Transverse colon (tissue), 4 donors: ENCODE data around the gene ADCY10. TPM values are rescaled to one million over a fixed set of nuclear protein-coding genes. Genes with fewer than 3 reads are reported as not detected.

ENCODE experiments used
- DNase-seq: peaks from one replicate; pipeline ENCODE4 v3.0.0-alpha.2; 2019
- H3K27ac ChIP-seq, 4 donors: fragments of 200-600 bp; sonication (generic); 2 replicates each; pipeline ENCODE4 v1.5.1; 2016 to 2018; ENCODE audit warnings: inconsistent platforms in 4 of 4
- H3K27me3 ChIP-seq: fragments of 200-600 bp; sonication (generic); 2 replicates; pipeline ENCODE4 v1.5.1; 2017; ENCODE audit warnings: inconsistent platforms
- H3K36me3 ChIP-seq, 4 donors: fragments of 200-600 bp; sonication (generic); 2 replicates each; pipeline ENCODE4 v1.5.1; 2017 to 2019; ENCODE audit warnings: inconsistent platforms in 4 of 4
- H3K4me1 ChIP-seq, 4 donors: fragments of 200-600 bp; sonication (generic); 2 replicates each; pipeline ENCODE4 v1.5.1; 2017 to 2020; ENCODE audit warnings: inconsistent platforms in 4 of 4
- H3K4me3 ChIP-seq, 4 donors: fragments of 200-600 bp; sonication (generic); 1 replicate in 1 of 4; 2 replicates in 3 of 4; pipeline versions ENCODE4 v1.5.1 to v1.6.1; 2017 to 2019; ENCODE audit warnings: inconsistent platforms in 4 of 4
- H3K9me3 ChIP-seq, 2 donors: fragments of 200-600 bp; sonication (generic); 2 replicates each; pipeline ENCODE4 v1.5.1; 2017 to 2019; ENCODE audit warnings: inconsistent platforms in 2 of 2
- EP300 ChIP-seq: sonication (generic); formaldehyde crosslinking; IDR thresholded peaks from one replicate; pipeline ENCODE4 v1.6.1; 2017; ENCODE audit warnings: antibody characterized with exemption, low read depth
- POLR2A ChIP-seq: fragments of 450-650 bp; IDR thresholded peaks from one replicate; pipeline ENCODE4 v1.6.1; 2016; ENCODE audit warnings: antibody characterized with exemption, mild to moderate bottlenecking, moderate library complexity
- POLR2AphosphoS5 ChIP-seq, 3 donors: sonication (generic); formaldehyde crosslinking; IDR thresholded peaks; one replicate each; pipeline ENCODE4 v1.6.1; 2016; ENCODE audit warnings: antibody characterized with exemption in 3 of 3
- WGBS, 2 donors: methylation state at CpG; one replicate each; pipeline ENCODE4 v1.1.5; 2018; ENCODE audit warnings: low coverage in 1 of 2; 5-methylcytosine and 5-hydroxymethylcytosine counted together
- in situ Hi-C, 4 donors: fragments of 200-750 bp; cut with MboI; loops; one replicate each; pipeline versions ENCODE4 v1.15.0 to v1.15.1; 2017; ENCODE audit warnings: low sequenced_read_pairs in 3 of 4, low pct_ligation_motif_present in 1 of 4, low pct_unique_long_range_greater_than_20kb in 1 of 4
- intact Hi-C: fragments of 100-400 bp; cut with DNase I; formaldehyde crosslinking; loops from one replicate; pipeline ENCODE4 v1.15.1; 2023; ENCODE audit warnings: low total_unique reads
- total RNA-seq, 4 donors: library from RNA; depleted of rRNA; stranded (reverse); fragments of >200 nt; gene quantifications; one replicate each; pipeline ENCODE4 v1.1.0, GENCODE V29; 2016
- TF ChIP-seq, protein P1 (sequence below), 5 experiments: fragments of 200-600 bp in 3 of 5; fragments of 450-650 bp in 2 of 5; sonication (generic) in 3 of 5; IDR thresholded peaks; 1 replicate in 2 of 5; 2 replicates in 3 of 5; pipeline ENCODE4 v1.5.1; 2016 to 2017; ENCODE audit warnings: antibody characterized with exemption in 5 of 5, inconsistent platforms in 3 of 5, mild to moderate bottlenecking in 2 of 5, moderate library complexity in 1 of 5

Gene ADCY10
- total RNA-seq, 4 donors from 2014 or later = 0.27 to 3.7 TPM; not detected in 2

DNA sequence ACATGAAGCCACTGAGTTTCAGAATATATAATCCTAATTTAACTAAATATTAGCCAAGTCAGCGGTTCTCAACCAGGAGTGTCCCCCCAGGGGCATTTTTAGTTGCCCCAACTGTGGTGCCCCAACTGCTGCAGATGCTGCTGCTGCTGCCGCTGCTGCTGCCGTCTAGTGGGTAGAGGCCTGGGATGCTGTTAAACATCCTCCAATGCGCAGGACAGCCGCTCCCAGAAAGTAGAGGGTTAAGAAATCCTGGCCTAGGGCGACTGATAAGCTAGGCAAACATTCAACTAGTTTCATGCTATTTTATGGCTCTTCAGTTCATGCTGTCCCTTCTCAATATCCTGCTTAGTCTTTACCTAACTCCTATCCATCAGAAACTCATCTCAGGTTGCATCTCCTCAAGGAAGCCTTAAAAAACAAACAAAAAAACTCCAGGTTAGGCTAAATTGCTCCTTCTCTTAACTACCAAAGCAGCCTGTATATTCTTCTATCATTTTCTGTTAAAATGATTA lies 12.6 kb upstream of the ADCY10 start:
- Histone ChIP-seq H3K27me3 (no peaks in the 10 kb centered on the region), H3K9me3 (no peaks in the 10 kb centered on the region), H3K4me1 (peaks cover 0 to 68% (median 45%) of the 10 kb centered on the region in 4 donors), H3K4me3 (no peak overlapping the region), H3K27ac (peak overlapping the region; percentile 64 to 76 (median 70)), H3K36me3 (no peaks in the 10 kb centered on the region)
- in situ Hi-C loops (loop anchor here in 2 of 4 donors (25.0 kb wide), 1 partner anchor 214 kb away; the partner anchor contains the start of gene MPZL1 (in 2 of the 2)), intact Hi-C loops (no loop called here)
- peak; percentile 70 for DNase-seq
- WGBS, 2 donors = 39 to 42% methylated on average over 2 to 6 of the region's 6 CpGs
- TF ChIP-seq, protein P1, sequence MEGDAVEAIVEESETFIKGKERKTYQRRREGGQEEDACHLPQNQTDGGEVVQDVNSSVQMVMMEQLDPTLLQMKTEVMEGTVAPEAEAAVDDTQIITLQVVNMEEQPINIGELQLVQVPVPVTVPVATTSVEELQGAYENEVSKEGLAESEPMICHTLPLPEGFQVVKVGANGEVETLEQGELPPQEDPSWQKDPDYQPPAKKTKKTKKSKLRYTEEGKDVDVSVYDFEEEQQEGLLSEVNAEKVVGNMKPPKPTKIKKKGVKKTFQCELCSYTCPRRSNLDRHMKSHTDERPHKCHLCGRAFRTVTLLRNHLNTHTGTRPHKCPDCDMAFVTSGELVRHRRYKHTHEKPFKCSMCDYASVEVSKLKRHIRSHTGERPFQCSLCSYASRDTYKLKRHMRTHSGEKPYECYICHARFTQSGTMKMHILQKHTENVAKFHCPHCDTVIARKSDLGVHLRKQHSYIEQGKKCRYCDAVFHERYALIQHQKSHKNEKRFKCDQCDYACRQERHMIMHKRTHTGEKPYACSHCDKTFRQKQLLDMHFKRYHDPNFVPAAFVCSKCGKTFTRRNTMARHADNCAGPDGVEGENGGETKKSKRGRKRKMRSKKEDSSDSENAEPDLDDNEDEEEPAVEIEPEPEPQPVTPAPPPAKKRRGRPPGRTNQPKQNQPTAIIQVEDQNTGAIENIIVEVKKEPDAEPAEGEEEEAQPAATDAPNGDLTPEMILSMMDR (IDR thresholded peaks at IDR 0.05) = peak in 1 of 5 experiments; percentile 9
- TF ChIP-seq POLR2A = no peak
- TF ChIP-seq EP300 = no peak
- peak in 1 of 3 donors; percentile 26 for TF ChIP-seq POLR2AphosphoS5 (IDR thresholded peaks at IDR 0.05)

DNA sequence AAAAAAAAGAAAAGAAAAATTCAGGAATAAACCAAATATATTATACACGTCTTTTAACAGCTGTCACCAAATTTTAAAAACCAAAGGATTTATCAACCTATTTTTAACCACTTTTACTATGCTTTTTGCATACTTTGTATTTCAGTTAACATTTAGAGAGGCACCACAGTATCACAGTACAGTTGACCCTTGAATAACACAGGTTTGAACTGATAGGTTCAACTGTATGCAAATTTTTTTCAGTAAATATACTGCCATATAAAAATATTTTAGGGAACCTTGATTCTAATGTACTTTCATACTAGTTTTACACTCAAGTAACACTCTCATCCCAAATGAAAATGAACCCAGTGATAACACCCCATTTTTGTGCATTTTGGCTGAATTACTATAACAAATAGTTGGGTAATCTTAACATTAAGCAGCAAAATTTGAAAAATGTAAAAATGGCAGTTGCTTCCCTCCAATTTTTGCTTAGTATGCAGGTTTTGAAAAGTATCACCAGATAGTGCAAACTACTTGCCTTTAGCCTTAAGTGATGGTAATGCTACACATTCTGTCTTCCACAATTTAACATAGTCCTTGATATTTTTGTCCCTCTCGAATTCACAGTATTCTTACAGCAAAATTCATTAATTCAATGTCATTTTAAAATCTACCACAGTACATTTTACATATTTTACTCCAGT lies 10.8 kb upstream of the ADCY10 start:
- intact Hi-C loops (no loop called here), in situ Hi-C loops (loop anchor here in 2 of 4 donors (25.0 kb wide), 1 partner anchor 212 kb away; the partner anchor contains the start of gene MPZL1 (in 2 of the 2))
- no peak for DNase-seq
- no peak overlapping the region for H3K27ac ChIP-seq
- peaks cover 0 to 51% (median 30%) of the 10 kb centered on the region in 4 donors for H3K4me1 ChIP-seq
- no peaks in the 10 kb centered on the region for H3K27me3 ChIP-seq
- TF ChIP-seq EP300 (no peak), POLR2A (no peak), POLR2AphosphoS5 (IDR thresholded peaks at IDR 0.05) (no peak)
- TF ChIP-seq, protein P1 (IDR thresholded peaks at IDR 0.05) = no peak
- no peaks in the 10 kb centered on the region for H3K9me3 ChIP-seq
- H3K36me3 ChIP-seq = no peaks in the 10 kb centered on the region
- no peak overlapping the region for H3K4me3 ChIP-seq
- 84 to 87% methylated on average over 2 of the region's 2 CpGs for WGBS, 2 donors

DNA sequence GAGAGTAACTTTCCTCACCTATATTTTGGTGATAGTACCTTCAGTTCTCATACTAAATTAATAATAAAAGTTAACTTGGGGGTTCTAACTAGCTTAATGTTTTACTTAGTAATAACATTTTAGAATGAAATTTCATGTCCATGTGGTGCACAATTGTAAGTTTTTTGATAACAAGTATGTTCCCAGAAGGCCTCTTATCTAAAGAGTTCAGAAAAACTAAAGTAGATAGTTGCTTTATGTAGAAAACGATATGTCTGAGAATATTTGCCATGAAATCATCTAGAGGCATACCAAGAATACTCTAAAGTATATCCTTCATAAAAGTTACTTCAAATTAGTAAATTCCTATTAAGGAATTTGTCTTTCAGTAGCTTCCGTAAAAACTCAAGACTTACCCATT lies 10.2 kb upstream of the ADCY10 start:
- in situ Hi-C loops = no loop called here
- 94 to 100% methylated on average over 2 of the region's 2 CpGs for WGBS, 2 donors
- H3K27ac ChIP-seq = no peak overlapping the region
- no peak for DNase-seq
- intact Hi-C loops = no loop called here
- H3K4me1 ChIP-seq = peaks cover 0 to 45% (median 28%) of the 10 kb centered on the region in 4 donors
- TF ChIP-seq EP300 (no peak), POLR2AphosphoS5 (IDR thresholded peaks at IDR 0.05) (no peak), POLR2A (no peak)
- TF ChIP-seq, protein P1 (IDR thresholded peaks at IDR 0.05) = no peak
- no peaks in the 10 kb centered on the region for H3K9me3 ChIP-seq
- H3K4me3 ChIP-seq = no peak overlapping the region
- no peaks in the 10 kb centered on the region for H3K36me3 ChIP-seq
- H3K27me3 ChIP-seq = no peaks in the 10 kb centered on the region

DNA sequence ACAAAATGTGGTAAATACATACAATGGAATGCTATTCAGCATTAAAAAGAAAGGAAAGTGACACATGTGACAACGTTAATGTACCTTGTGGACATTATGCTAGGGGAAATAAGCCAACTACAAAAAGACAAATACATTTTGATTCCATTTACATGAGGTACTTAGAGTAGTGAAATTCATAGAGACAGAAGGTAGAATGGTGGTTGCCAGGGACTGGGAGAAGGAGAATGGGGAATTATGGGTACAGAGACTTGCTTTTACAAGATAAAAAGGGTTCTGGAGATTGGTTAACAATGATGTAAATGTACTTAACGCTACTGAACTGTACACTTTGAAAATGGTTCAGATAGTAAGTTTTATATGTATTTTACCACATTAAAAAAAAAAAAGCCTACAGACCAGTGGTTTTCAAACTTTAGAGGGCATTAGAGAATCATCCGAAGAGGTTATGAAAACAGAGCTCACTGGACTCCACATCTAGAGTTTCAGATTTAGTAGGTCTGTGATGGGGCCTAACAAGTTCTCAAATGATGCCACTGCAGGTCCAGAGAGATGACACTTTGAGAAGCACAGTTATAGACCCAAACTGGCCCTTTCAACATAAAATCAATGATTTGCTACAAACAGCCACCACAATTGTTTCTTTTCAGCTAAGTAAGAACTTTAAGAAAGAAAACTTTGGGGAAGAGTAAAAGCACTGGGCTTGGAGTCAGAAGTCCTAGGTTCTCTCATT lies 9.6 kb upstream of the ADCY10 start:
- TF ChIP-seq EP300 (no peak), POLR2AphosphoS5 (IDR thresholded peaks at IDR 0.05) (no peak), POLR2A (no peak)
- TF ChIP-seq, protein P1 (IDR thresholded peaks at IDR 0.05) = no peak
- H3K4me3 ChIP-seq = no peak overlapping the region
- H3K27ac ChIP-seq = no peak overlapping the region
- peaks cover 0 to 39% (median 25%) of the 10 kb centered on the region in 4 donors for H3K4me1 ChIP-seq
- no peaks in the 10 kb centered on the region for H3K9me3 ChIP-seq
- DNase-seq = no peak
- no peaks in the 10 kb centered on the region for H3K27me3 ChIP-seq
- no peaks in the 10 kb centered on the region for H3K36me3 ChIP-seq
- WGBS, 2 donors = 83 to 87% methylated on average over 2 to 3 of the region's 3 CpGs
- intact Hi-C loops = no loop called here
- in situ Hi-C loops = no loop called here
